GM19328 (cell line): ENCODE measurements around the gene EMCN.
"Not testable (repeated sequence)": the region's sequence is repeated elsewhere in the genome, so short reads cannot be mapped to it uniquely, and the experiment has no call there.

Source experiments
- ATAC-seq: cut with Tn5 transposase; IDR thresholded peaks from one replicate; pipeline ENCODE4 v1.9.1; 2021; ENCODE audit warnings: mild to moderate bottlenecking, moderate library complexity; ENCODE audit not compliant: unreplicated experiment

The EMCN gene

GRCh38 chr4:100517864-100518341 lies at the start of gene EMCN:
EMCN (minus strand) TSS chr4:100518022; CDS start chr4:100517914, 108 bp downstream.
- ATAC-seq: no peak

- ATAC-seq: no peak
These were observed 48.6 kb upstream of the EMCN start for GRCh38 chr4:100566396-100566795.

GRCh38 chr4:100557306-100557705 lies 39.5 kb upstream of the EMCN start:
- no peak for ATAC-seq

GRCh38 chr4:100555611-100556337 lies 38.0 kb upstream of the EMCN start:
- no peak for ATAC-seq

GRCh38 chr4:100548200-100548560 lies 30.4 kb upstream of the EMCN start:
- ATAC-seq: no peak

GRCh38 chr4:100547541-100548199 lies 29.8 kb upstream of the EMCN start:
- ATAC-seq: no peak

GRCh38 chr4:100545427-100545826 lies 27.6 kb upstream of the EMCN start:
- no peak for ATAC-seq

- ATAC-seq: no peak
These were observed 22.3 kb upstream of the EMCN start for GRCh38 chr4:100540131-100540530.

- no peak for ATAC-seq
These were observed 21.9 kb upstream of the EMCN start for GRCh38 chr4:100539706-100540105.

GRCh38 chr4:100533741-100534140 lies 15.9 kb upstream of the EMCN start:
- no peak for ATAC-seq

GRCh38 chr4:100530161-100530560 lies 12.3 kb upstream of the EMCN start:
- not testable (repeated sequence) for ATAC-seq

GRCh38 chr4:100525686-100526085 lies 7.9 kb upstream of the EMCN start:
- no peak for ATAC-seq

- ATAC-seq: no peak
These were observed 1.4 kb upstream of the EMCN start for GRCh38 chr4:100519205-100519604.

- ATAC-seq: no peak
These were observed 1.6 kb downstream of the EMCN start for GRCh38 chr4:100516225-100516624.

- no peak for ATAC-seq
These were observed 5.9 kb downstream of the EMCN start for GRCh38 chr4:100511896-100512295.

GRCh38 chr4:100510551-100510950 lies 7.3 kb downstream of the EMCN start:
- no peak for ATAC-seq

- ATAC-seq: no peak
These were observed 8.4 kb downstream of the EMCN start for GRCh38 chr4:100509386-100509785.

GRCh38 chr4:100508691-100509090 lies 9.1 kb downstream of the EMCN start:
- no peak for ATAC-seq

- no peak for ATAC-seq
These were observed 13.5 kb downstream of the EMCN start for GRCh38 chr4:100504086-100504874.

GRCh38 chr4:100497791-100498190 lies 20.0 kb downstream of the EMCN start:
- no peak for ATAC-seq

GRCh38 chr4:100495074-100495473 lies 22.7 kb downstream of the EMCN start:
- ATAC-seq: no peak

GRCh38 chr4:100494166-100494565 lies 23.7 kb downstream of the EMCN start:
- ATAC-seq: no peak
